Retinal pigment epithelial cell (primary cell): ENCODE results near the gene CPNE2.

Source experiments
- DNase-seq: peaks from one replicate; pipeline ENCODE4 v3.0.0-alpha.2; 2010; ENCODE audit warnings: low read depth
- H3K4me3 ChIP-seq: 2 replicates; pipeline ENCODE4 v1.5.1; 2011; ENCODE audit warnings: mild to moderate bottlenecking, low read length, control low read depth, moderate library complexity
- CTCF ChIP-seq: conservative IDR thresholded peaks from 2 replicates; pipeline ENCODE4 v1.5.1; 2011; ENCODE audit warnings: low read depth, low read length, control low read depth, inconsistent platforms

The CPNE2 gene

GRCh38 chr16:57113664-57114063, 21.3 kb downstream of the CPNE2 start:
- no peak for TF ChIP-seq CTCF
- no peak overlapping the region for H3K4me3 ChIP-seq
- no peak for DNase-seq

- no peak for DNase-seq
- TF ChIP-seq CTCF = no peak
- H3K4me3 ChIP-seq = no peak overlapping the region
Measured at GRCh38 chr16:57115168-57115513, 22.8 kb downstream of the CPNE2 start.

GRCh38 chr16:57115514-57116182, 23.3 kb downstream of the CPNE2 start:
- peak; percentile 74 for DNase-seq
- TF ChIP-seq CTCF = no peak

GRCh38 chr16:57118461-57119084, 26.2 kb downstream of the CPNE2 start:
- no peak overlapping the region for H3K4me3 ChIP-seq
- TF ChIP-seq CTCF = no peak
- no peak for DNase-seq

More at GRCh38 chr16:57115514-57116182, 23.3 kb downstream of the CPNE2 start:
- H3K4me3 ChIP-seq = no peak overlapping the region

GRCh38 chr16:57123216-57123973, 31.0 kb downstream of the CPNE2 start:
- no peak for TF ChIP-seq CTCF
- H3K4me3 ChIP-seq = no peak overlapping the region
- DNase-seq = no peak

GRCh38 chr16:57123974-57124674, 31.7 kb downstream of the CPNE2 start:
- no peak for DNase-seq
- no peak overlapping the region for H3K4me3 ChIP-seq
- no peak for TF ChIP-seq CTCF
